Measurements from ENCODE around the gene TUBB4B.

The TUBB4B gene

DNA sequence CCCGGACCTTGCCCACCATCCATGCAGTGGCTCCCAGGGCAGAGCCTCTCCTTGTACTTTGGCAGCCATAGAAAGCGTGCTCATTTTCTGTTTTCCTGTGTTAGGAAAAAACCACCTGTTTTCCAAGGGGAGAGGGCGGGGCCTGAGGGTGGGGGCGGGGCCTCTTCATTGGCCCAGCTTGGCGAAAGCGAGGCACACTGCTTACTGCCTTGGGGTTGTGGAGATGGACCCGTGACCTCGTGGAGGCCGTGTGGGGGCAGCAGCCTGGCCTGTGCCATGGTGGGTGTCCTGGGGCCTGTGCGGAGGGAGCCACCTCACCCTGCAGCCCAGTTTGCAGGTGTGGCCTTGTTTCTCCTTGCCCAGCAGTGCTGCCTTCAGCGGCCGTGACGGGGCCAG, 32.0 kb downstream of the TUBB4B start:
- DNase-seq, result no peak

GRCh38 chr9:137273611-137274320, 32.7 kb downstream of the TUBB4B start:
- DNase-seq, result no peak

- DNase-seq, result no peak
These were observed 34.1 kb downstream of the TUBB4B start for GRCh38 chr9:137275203-137275587.

DNA sequence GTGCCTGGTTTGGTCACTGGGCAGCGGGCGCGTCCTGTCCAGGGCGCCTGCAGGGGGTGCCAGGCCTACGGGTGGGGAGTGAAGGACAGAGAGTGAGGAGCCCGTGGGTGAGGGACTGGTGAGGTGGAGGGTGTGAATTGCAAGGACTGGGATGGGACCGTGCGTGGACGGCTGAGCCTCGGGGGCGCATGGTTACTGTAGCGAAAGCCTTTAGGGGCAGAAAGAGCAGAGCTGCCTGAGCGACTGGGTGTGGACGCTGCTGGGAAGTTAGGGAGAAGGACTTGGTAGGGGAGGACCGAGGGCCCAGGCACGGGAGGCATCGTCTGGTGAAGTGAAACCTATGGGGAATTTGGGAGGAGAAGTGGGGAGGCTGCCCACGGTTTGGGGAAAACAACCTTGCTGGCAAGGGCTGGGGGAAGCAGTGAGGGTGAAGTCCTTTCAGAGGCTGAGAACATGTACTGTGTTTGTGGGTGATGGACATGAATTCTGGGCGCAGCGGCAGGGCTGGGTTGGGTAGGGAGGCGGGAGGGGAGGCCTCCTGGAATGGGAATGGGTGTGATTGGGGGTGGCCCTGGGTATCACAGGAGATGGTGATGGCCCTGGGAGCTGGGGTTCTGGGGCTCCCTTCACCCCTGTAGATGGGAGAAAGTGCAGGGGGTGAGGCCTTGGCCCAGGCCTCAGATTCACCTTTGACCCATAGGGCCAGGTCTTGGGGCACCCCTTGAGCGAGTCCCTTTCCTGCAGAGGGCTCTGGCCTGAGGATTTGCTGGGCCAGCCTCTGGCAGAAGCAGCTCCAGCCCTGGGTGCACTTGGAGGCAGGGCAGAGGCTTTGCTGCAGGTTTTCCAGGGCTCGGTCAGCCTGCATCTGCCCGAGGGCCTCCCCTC, 34.7 kb downstream of the TUBB4B start:
- no peak for DNase-seq

GRCh38 chr9:137276473-137277328, 35.6 kb downstream of the TUBB4B start:
- DNase-seq, result peak; percentile 46

- DNase-seq, result peak; percentile 35
These were observed 36.4 kb downstream of the TUBB4B start, which contains the start of gene TOR4A for GRCh38 chr9:137277329-137278041. Gene TOR4A (plus strand): TSS chr9:137277726. CDS start chr9:137278690, 964 bp downstream.

DNA sequence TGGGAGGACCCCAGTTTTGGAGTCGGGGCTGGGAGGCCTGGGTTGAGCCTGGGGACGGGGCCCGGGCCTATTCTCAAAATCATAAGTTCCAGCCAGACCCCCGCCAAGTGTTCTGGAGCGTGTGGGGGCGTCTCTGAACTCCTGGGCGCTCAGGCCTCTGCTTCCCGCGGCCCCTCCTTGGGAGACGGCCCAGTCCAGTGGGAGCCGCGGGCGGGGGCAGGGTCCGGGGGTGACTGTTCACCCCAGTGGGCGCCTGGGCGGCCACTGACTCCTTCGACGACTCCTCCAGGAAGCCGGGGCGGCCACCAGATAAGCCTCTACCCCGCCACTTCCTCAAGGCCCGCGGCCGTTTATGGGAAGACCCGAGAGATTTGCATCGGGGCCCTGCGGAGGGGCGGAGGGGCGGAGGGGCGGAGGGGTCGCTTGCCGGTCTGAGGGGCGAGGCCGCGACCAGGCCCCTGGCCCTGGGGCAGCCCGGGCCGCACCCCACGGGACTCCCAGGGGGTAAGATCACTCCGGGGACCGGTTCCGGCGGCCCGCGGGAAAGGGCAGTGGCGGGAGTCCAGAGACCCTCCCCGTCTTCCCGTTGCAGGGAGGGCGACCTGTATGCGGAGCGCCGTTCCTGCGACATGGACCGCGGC, 37.1 kb downstream of the TUBB4B start:
- no peak for DNase-seq

DNA sequence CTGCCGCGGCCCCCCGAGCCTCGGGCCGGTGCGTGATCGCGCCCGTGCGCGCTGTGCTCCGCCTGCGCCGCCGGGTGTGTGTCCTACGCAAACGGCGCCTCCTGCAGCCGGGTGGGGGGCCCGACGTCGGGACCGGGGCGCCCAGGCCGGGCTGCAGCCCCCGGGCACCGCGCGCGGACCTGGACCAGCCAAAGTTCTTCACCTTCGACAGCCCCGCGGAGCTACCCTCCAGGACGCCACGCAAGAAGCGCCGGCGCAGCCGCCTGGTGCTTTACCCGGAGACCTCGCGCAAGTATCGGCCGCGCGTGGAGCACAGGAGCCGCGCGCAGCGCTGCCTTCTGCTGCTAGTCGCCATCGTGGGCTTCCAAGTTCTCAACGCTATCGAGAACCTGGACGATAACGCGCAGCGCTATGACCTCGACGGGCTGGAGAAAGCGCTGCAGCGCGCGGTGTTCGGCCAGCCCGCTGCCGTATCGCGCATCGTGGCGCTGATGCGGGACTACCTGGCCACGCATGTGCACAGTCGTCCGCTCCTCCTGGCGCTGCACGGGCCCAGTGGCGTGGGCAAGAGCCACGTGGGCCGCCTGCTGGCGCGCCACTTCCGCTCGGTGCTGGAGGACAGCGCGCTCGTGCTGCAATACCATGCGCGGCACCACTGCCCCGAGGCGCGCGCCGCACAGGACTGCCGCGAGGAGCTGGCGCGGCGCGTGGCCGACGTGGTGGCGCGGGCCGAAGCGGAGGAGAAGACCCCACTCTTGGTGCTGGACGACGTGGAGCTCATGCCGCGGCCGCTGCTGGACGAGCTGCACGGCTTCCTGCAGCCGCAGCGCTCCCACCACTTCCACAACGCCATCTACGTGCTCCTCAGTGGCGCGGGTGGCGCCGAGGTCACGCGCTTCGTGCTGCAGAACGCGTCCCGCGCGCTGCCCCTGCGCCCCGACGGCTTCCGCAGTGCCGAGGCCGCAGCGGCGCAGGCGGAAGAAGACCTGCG, 37.9 kb downstream of the TUBB4B start:
- no peak for DNase-seq

GRCh38 chr9:137279741-137280473, 38.8 kb downstream of the TUBB4B start:
- DNase-seq, result no peak

- no peak for DNase-seq
These were observed 39.6 kb downstream of the TUBB4B start for GRCh38 chr9:137280474-137281344.

DNA sequence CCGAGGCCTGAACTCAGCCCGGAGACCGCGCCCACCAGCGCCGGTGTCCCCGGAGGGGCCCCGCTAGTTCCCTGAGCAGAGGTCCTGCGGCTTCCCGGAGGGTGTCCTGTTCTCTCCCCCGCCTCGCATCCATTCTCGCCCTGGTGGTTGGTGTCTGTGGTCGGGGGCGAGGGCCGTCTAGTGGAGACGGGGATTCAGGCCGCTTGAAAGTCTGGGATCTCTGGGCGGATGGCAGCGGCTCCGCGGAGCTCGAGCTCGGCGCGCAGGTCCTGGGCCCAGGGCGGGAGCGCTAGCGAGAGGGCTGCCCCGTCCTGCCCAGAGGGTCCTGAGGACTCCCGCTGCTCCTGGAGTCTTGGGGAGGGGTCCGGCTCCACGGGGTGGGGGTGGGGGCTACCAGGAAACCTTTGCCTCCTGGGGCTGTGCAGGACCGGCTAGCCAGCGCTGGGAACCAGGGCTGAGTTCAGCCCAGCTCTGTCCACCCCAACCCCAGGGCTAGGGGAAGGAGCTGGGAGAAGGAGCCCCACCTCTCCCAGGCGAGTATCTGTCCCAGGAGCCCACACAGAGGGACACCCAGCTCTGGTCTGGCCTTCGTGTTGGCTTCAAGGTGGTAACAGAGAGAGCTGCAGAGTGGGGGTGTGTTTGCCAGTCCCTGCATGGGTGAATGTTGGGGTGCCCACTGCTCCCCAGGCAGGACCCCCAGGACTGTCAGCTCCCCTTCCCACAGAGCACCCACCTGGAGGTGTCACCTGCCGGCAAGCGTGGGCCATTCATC, 40.4 kb downstream of the TUBB4B start:
- DNase-seq, result no peak

- DNase-seq, result no peak
These were observed 45.9 kb downstream of the TUBB4B start for GRCh38 chr9:137286975-137287383.

- no peak for DNase-seq
These were observed 52.0 kb downstream of the TUBB4B start for GRCh38 chr9:137293094-137293481.

Data from fibroblast of skin of scalp (primary cell).